Activated T-cell treated with anti-CD3 and anti-CD28 coated beads, Interleukin-2, amount 50 U/mL, for 48 hours (primary cell): ENCODE measurements around the gene CDC7.
A peak's percentile ranks its signal among the peaks of the same experiment; 100 is the strongest.

ENCODE experiments used
- DNase-seq, 2 experiments: peaks; one replicate each; pipeline ENCODE4 v3.0.0-alpha.2; 2020

CDC7 gene

DNA sequence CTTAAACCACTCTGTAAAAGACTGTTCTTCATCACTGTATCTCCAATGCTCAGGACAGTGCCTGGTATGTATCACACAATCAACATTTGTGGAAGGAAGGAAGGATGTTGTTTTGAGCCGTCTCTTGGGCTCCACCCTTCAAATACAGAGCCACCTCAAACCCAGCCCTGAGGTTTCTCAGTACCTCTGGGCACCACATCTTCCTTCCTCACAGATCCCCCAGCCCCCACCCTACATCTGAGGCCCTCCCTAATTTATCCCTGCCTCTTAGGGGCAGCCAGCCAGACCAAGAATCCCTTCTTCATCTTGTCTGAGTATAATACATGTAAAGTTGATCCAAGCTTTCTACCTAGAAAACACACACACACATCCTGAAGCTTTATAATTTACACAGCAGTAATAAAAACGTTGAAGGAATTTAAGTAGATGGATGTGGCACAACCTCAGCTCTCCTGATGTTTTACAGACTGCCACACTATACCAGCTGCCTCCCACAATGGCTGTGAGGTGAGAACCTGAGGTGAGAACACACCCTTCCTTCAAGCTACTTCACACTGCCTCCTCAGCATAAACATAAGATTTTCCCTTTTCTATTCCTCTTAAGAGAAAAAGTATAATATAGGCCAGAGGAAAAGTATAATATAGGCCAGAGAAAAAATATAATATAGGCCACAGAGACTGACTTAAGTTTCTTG, 48.5 kb downstream of the CDC7 start:
- DNase-seq, result peak in 1 of 2 experiments; percentile 31

DNA sequence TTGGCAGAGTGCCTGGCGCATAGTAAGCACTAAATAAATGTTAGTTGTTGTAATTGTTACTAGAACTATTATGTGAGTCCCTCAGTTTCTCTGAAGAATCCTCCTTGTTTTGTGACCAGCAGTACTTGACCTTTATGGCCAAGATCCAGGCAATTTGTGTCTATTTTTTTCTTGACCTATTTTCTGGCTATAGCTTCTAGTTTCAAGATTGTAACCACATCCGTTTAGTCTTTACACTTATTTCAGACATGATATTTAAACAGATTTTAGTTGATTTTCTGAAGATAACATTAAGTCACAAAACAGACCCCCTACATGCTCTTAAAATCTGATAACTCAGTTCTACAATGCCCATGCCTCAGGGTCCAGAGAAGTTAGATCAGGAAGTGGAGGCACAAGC, 50.3 kb downstream of the CDC7 start:
- DNase-seq, result no peak

- no peak for DNase-seq
These were observed 51.4 kb downstream of the CDC7 start for GRCh38 chr1:91552091-91552490.

- DNase-seq, result no peak
These were observed 51.9 kb downstream of the CDC7 start for GRCh38 chr1:91552596-91552995.

DNA sequence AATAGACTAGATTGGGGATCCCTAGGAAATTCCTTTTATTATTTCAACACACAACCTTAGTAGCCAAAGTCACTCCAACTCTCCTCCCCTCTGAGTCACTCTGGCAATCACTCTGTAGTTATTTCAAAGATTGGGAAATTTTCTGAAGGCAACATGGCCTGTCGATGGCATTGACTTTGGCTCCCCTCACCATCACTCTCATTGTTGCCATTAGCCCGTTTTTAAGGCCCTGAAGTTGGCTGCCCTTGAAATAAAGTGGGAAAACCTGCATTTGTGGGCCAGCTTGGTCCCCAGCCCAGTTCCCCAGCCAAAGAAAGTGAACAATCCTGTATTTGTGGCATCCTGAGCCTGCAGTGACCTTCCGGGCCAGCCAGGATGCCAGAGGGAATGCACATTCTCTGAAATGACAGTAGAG, 52.5 kb downstream of the CDC7 start:
- DNase-seq, result no peak

- DNase-seq, result no peak
These were observed 54.6 kb downstream of the CDC7 start for GRCh38 chr1:91555074-91555730.

DNA sequence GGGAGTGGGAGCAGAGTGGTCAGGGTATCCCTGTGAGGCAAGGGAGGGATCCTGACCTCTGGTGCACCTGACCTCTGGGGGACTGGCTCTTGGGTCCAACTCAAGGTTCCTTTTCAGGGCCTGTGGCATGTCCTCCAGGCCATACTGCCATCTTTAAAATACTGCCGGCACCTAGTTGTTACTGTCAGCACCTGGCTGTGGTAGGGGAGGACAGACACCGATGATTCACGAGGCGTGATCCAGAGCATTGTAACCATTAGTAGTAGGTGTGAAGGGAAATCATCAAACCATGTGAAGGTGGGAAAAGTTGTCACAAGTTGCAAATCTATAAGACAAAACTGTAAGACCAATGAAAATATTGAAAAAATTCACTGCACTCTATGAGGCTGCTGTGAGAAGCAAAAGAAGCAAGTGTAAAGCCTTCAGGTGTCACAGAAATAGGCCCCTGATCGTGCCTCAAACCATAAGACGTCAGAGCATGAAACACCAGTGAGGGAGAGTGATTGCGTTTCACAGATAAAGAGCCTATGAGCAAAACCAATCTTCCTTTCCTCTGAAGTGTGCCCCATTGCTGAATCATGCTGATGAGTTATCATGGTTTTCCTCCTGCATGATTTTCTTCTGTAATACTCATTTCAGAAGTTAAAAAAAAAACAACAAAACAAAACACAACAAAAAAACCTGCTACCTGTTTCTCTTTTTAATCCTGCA, 55.3 kb downstream of the CDC7 start:
- DNase-seq, result peak; percentile 80 to 82

DNA sequence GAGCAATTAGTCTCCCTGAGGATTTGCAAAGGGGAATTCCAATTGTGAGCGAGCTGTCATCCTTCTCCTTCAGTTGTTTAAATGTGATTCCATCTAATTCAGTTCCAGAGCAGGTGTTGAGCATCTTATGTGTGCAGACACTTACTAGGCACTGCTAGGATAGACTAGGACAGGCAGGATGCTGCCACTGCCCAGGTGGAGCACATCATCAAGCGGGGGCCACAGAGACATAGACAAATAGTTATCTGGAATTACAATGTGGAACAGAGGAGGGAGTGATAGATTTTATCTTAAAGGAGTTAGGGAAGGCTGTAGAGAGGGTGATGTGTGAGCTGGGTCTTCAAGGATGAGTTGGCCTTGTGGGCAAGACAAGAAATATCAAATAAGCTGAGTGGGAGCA, 55.9 kb downstream of the CDC7 start:
- peak; percentile 50 to 59 for DNase-seq

- DNase-seq, result no peak
These were observed 56.5 kb downstream of the CDC7 start for GRCh38 chr1:91557039-91557690.

GRCh38 chr1:91557826-91558225, 57.2 kb downstream of the CDC7 start:
- no peak for DNase-seq

DNA sequence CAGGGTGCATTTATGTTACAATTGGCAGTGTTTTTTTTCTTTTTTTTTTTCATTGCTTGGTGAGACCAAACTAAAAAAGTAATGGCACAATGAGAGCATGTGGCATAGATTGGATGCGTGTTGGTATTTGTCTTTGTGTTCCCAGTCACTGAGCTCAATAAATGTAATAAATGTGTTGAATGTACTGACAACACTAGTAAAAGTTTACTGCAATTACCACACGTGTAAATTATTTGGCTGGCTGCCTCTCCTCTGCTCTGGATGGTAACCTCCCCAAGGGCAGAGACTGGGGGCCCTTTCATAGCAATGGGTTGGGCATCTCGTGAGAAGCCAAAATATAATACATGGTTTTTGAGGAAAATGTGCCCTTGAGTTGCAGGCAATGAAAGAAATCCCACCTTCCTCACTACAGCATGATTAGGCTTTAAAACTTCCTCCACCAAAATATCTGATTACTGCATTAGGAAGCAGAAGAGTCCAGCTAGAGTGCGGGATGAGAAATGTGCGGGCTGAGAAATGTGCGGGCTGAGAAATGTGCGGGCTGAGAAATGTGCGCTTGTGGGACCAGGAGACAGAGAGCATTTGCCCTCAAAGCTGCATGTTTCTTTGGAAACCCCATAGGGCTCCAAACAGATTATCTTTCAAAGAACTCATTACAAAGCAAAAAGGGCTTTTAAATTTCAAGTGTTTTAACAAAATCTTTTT, 58.5 kb downstream of the CDC7 start:
- no peak for DNase-seq

- DNase-seq, result peak in 1 of 2 experiments; percentile 35
These were observed 59.4 kb downstream of the CDC7 start for GRCh38 chr1:91559838-91560565.

DNA sequence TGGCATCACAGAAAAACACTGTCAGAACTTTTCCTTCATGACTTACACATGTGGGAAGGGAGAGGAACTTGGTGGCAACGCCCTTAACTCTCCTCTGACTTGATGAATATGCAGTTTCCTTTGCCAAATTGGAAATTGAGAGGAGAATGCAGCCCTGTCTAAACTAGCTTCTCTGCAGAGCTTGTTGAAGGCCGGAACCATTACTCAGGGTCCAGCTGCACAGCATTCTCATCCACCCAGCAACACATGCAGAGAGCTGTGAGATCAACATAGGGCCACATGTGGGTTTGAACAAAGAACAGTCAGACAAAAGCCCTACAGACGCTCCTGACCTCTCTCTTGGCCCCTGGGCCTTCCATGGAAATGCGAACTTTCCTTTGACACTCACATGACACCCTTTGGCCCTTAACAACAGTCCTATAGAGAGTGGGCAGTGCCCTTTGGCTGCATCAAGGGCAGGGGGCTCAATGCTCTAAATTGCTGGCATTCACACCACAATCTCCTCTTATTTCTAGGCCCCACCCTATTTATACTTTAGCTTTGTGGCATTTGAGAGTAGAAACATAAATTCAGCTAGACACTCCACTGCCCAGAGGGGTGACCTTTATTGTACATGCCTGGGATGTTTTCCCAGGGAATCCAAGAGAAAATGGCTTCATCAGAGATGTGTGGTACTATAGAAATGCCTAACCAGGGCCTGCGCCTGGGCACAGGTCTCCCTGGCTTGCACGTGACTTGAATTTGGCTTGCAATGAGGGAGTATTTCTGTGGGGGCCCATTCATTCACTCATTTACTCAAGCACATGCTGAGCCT, 64.4 kb downstream of the CDC7 start:
- DNase-seq, result no peak

GRCh38 chr1:91567583-91567982, 66.9 kb downstream of the CDC7 start:
- DNase-seq, result no peak

DNA sequence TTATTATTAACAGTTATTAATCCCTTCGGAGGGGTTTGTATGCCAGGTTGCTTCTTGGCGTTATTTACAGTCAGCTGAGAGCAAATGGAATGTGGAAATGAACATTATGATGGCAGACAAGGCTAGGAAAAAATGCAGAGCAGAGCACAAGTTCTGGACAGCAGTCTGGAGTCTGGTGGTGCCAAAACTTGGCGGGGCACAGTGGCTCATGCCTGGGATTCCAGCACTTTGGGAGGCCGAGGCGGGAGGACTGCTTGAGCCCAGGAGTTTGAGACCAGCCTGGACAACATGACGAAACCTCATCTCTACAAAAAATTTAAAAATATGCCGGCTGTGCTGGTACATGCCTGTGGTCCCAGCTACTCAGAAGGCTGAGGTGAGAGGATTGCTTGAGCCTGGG, 67.6 kb downstream of the CDC7 start:
- DNase-seq, result no peak

DNA sequence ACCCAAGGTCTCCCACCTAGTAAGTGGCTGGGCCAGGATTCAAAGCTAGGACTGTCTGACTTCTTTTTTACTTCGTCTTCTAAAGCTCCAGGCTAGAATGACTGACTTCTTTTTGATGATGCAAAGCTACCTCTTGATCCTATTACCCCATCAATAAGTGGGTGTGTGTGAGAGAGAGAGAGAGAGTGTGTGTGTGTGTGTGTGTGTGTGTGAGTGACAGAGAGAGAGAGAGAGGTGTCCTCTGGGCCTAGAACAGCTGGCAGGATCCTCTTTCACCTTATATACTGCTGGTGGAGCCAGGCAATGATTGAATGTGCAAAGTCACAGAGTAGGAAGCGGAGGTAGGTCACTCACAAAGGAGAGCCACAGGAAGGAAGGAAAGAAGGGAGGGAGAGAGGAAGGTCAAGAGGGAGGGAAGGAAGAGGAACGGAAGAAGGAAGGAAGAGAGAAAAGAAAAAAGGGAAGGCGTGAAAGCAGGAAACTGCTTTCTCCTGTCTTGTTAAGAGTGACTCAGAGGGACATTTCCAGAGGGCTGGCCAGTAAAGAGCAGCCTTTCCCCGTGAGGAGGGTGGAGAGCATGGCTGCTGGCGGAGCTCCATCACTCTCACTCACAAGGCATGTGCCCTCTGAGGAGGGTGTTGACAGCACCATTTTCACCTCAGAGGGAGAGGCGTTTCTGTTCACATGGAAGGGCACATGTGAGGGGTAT, 68.9 kb downstream of the CDC7 start:
- DNase-seq, result no peak

GRCh38 chr1:91570120-91570448, 69.4 kb downstream of the CDC7 start:
- no peak for DNase-seq

DNA sequence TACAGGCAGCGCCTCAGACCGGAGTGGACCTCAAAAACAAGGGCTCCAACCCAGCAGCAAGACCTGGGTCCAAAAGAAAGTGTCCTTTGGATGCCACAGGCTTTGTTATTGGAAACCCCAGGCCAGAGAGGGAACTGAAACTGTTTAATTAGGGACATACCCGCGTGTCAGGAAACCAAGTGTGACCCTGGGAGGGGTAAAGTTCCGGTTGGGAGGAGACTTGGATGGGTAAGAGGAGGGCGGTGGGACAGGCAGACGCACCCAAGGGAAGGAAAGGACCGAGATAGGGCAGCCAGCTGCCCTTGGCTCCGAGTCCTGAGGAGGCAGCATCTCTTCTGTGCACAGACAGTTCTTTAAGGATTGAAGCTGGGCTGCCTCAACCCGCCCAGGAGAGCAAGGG, 71.4 kb downstream of the CDC7 start:
- DNase-seq, result no peak
